Neural crest cell (in vitro differentiated cells): Measurements from ENCODE around the gene ENTPD8. TPM values are rescaled to one million over a fixed set of nuclear protein-coding genes. Genes with fewer than 3 reads are reported as not detected.

Experiments used
- DNase-seq: peaks from one replicate; pipeline ENCODE4 v3.0.0; 2021; ENCODE audit warnings: low read depth, mixed read lengths, low spot score
- H3K27ac Mint-ChIP-seq: one replicate; pipeline ENCODE4 v1.8.0; 2021; ENCODE audit warnings: mild to moderate bottlenecking, mixed read lengths; ENCODE audit not compliant: unreplicated experiment
- H3K27me3 Mint-ChIP-seq: 2 replicates; pipeline ENCODE4 v1.8.0; 2021; ENCODE audit warnings: low read depth, mild to moderate bottlenecking, mixed read lengths
- H3K36me3 Mint-ChIP-seq: 2 replicates; pipeline ENCODE4 v1.8.0; 2021; ENCODE audit warnings: low read depth, mild to moderate bottlenecking, mixed read lengths
- H3K4me1 Mint-ChIP-seq: 2 replicates; pipeline ENCODE4 v1.8.0; 2021; ENCODE audit warnings: mixed read lengths
- H3K4me3 Mint-ChIP-seq: one replicate; pipeline ENCODE4 v1.8.0; 2021; ENCODE audit warnings: mild to moderate bottlenecking, mixed read lengths
- H3K9me3 Mint-ChIP-seq: 2 replicates; pipeline ENCODE4 v1.8.0; 2021; ENCODE audit warnings: mixed read lengths
- total RNA-seq: library from RNA; stranded (reverse); gene quantifications from 2 replicates; pipeline ENCODE4 v1.2.1, GENCODE V29; 2021
- TF ChIP-seq, protein P1 (sequence below): fragments of 200-600 bp; sonication (generic); conservative IDR thresholded peaks from 2 replicates; pipeline ENCODE4 v1.5.0; 2021; ENCODE audit warnings: antibody characterized with exemption, mild to moderate bottlenecking

ENTPD8 gene
- total RNA-seq, 1 donor from 2014 or later, result 0.12 TPM

DNA sequence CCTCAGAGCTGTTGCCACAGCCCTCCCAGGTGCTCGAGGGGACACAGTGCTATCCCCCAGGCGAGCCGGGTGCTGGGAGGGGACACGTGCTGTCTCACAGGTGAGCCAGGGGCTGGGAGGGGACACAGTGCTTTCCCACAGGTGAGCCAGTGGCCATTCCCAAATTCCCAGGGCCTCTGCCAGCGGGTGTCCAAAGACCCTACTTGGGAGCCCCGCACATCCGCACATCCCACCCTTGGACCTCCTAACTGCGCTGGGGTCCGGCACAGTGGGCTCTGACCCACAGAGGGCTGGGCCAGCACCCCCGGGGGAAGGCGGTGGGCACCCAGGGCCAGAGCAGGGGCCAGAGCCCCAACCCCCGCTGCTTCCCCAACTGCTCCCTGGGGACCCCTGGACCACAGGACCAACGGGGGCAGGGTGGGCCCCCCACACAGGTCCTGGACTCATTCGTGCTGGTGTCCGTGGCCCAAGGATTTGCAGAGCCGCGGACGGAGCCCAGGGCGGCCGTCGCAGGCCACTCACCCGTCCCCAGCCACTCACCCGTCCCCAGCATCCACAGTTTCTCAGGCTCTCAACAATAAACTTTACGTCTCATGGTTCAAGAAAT is 36.1 kb downstream of the ENTPD8 start:
- DNase-seq, result no peak
- no peaks in the 10 kb centered on the region for H3K27me3 Mint-ChIP-seq
- no peak overlapping the region for H3K27ac Mint-ChIP-seq
- TF ChIP-seq, protein P1, sequence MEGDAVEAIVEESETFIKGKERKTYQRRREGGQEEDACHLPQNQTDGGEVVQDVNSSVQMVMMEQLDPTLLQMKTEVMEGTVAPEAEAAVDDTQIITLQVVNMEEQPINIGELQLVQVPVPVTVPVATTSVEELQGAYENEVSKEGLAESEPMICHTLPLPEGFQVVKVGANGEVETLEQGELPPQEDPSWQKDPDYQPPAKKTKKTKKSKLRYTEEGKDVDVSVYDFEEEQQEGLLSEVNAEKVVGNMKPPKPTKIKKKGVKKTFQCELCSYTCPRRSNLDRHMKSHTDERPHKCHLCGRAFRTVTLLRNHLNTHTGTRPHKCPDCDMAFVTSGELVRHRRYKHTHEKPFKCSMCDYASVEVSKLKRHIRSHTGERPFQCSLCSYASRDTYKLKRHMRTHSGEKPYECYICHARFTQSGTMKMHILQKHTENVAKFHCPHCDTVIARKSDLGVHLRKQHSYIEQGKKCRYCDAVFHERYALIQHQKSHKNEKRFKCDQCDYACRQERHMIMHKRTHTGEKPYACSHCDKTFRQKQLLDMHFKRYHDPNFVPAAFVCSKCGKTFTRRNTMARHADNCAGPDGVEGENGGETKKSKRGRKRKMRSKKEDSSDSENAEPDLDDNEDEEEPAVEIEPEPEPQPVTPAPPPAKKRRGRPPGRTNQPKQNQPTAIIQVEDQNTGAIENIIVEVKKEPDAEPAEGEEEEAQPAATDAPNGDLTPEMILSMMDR, result no peak
- no peaks in the 10 kb centered on the region for H3K4me1 Mint-ChIP-seq
- peaks cover 3% of the 10 kb centered on the region for H3K9me3 Mint-ChIP-seq
- H3K4me3 Mint-ChIP-seq, result no peak overlapping the region
- H3K36me3 Mint-ChIP-seq, result peaks cover 13% of the 10 kb centered on the region

GRCh38 chr9:137403269-137403668 is 37.9 kb downstream of the ENTPD8 start:
- peaks cover 14% of the 10 kb centered on the region for H3K36me3 Mint-ChIP-seq
- no peak for DNase-seq
- no peaks in the 10 kb centered on the region for H3K4me1 Mint-ChIP-seq
- H3K27ac Mint-ChIP-seq, result no peak overlapping the region
- peaks cover 3% of the 10 kb centered on the region for H3K9me3 Mint-ChIP-seq
- TF ChIP-seq, protein P1, result no peak
- H3K4me3 Mint-ChIP-seq, result no peak overlapping the region
- no peaks in the 10 kb centered on the region for H3K27me3 Mint-ChIP-seq

DNA sequence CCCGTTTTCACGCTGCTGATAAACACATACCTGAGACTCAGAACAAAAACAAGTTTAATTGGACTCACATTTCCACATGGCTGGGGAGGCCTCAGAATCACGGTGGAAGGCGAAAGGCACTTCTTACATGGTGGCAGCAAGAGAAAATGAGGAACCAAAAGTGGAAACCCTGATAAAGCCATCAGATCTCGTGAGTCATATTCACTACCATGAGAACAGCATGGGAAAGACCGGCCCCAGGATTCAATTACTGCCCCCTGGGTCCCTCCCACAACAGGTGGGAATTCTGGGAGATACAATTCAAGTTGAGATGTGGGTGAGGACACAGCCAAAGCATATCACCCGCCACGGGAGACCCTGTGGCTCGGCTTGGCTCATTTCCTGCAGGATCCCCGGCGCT is 38.4 kb downstream of the ENTPD8 start:
- DNase-seq, result no peak
- Mint-ChIP-seq H3K27me3 (no peaks in the 10 kb centered on the region), H3K4me3 (no peak overlapping the region), H3K27ac (no peak overlapping the region), H3K36me3 (peaks cover 14% of the 10 kb centered on the region), H3K4me1 (no peaks in the 10 kb centered on the region), H3K9me3 (peaks cover 3% of the 10 kb centered on the region)
- TF ChIP-seq, protein P1, result no peak

DNA sequence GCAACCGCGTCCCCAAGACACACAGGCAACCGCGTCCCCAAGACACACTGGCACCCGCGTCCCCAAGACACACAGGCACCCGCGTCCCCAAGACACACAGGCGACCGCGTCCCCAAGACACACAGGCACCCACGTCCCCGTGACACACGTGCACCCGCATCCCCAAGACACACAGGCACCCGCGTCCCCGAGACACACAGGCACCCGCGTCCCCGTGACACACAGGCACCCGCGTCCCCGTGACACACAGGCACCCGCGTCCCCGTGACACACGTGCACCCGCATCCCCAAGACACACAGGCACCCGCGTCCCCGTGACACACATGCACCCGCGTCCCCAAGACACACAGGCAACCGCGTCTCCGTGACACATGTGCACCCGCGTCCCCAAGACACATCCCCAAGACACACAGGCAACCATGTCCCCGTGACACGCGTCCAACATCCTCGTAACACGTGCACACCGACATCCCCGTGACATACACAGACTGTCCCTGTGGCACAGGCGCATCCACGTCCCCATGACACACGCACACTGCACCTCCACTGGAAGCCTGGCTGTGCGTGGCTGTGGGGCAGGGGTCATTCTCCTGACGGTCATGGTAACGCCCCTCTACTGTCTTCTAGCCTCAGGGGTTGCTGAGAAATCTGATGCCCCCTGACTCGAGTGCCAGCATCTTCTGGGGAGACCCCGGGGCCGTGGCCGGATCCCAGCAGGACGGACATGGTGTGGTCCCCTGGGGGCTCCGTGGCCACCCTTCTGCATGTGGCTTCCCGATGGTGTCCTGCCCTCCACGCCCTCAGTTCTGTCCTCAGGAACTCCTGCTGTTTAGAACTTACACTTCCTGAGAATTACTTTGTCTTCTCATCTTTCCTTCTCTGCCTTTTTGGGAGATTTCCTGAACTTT is 42.3 kb downstream of the ENTPD8 start:
- no peaks in the 10 kb centered on the region for H3K27me3 Mint-ChIP-seq
- H3K36me3 Mint-ChIP-seq, result peaks cover 16% of the 10 kb centered on the region
- no peak overlapping the region for H3K4me3 Mint-ChIP-seq
- DNase-seq, result no peak
- no peak overlapping the region for H3K27ac Mint-ChIP-seq
- no peaks in the 10 kb centered on the region for H3K4me1 Mint-ChIP-seq
- TF ChIP-seq, protein P1, result no peak
- H3K9me3 Mint-ChIP-seq, result peaks cover 3% of the 10 kb centered on the region

DNA sequence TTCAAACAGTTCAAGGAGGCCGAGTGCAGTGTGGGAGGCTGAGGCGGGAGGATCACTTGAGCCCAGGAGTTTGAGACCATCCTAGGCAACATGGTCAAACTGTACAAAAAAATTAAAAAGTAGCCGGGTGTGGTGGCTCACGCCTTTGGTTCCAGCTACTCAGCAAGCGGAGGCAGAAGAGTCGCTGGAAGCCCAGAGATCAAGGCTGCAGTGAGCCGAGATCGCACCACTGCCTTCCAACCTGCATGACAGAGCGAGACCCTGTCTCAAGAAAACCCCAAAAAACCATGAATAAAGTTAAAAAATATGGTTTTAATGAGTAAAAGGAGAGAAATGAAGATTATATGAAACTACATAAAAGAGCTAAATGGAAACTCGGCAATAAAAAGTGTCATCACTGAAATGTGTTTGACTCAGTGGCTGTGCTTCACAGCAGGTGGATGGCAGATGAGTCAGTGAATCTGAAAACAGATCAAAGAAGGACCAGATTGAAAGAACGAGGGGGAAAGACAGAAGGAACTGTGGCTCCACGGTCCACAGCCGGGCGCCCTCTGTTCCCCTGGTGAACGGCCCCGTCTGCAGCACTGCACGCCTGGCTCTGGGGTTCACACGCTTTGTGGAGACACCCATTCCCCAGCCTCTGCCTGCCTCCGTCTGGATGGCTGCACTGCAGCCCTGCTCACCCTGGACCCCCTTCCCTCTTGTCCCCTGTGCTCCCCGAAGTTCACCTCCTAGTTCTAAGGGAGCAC is 43.3 kb downstream of the ENTPD8 start:
- TF ChIP-seq, protein P1, result no peak
- Mint-ChIP-seq H3K36me3 (peaks cover 16% of the 10 kb centered on the region), H3K4me3 (no peak overlapping the region), H3K9me3 (peaks cover 3% of the 10 kb centered on the region), H3K27me3 (no peaks in the 10 kb centered on the region), H3K27ac (no peak overlapping the region), H3K4me1 (no peaks in the 10 kb centered on the region)
- DNase-seq, result no peak
